Measurements from ENCODE around the gene PRDX1. TPM values are rescaled to one million over a fixed set of nuclear protein-coding genes. Genes with fewer than 3 reads are reported as not detected.
"Not testable (repeated sequence)": the region's sequence is repeated elsewhere in the genome, so short reads cannot be mapped to it uniquely, and the experiment has no call there.

PRDX1 gene
- total RNA-seq, 1 donor from 2014 or later, result 239 TPM

DNA sequence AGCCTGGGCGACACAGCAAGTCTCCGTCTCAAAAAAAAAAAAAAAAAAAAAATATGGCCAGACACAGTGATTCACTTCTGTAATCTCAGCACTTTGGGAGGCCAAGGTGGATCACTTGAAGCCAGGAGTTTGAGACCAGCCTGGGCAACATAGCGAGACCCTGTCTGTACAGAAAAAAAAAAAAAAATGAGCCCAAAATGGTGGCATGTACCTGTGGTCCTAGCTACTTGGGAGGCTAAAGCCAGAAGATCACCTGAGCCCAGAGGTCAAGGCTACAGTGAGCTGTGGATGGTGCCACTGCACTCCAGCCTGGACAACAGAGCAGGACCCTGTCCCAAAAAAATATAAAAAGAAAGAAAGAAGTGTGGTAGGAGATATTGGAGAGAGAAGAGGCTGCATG is 29.0 kb downstream of the PRDX1 start:
- Histone ChIP-seq H3K9me3 (no peaks in the 10 kb centered on the region), H3K4me3 (no peak overlapping the region), H3K36me3 (no peaks in the 10 kb centered on the region), H3K27me3 (no peaks in the 10 kb centered on the region), H3K4me1 (peaks cover 24% of the 10 kb centered on the region), H3K27ac (no peak overlapping the region)
- DNase-seq (ENCODE audit: extremely low spot score in 2 of 2), result no peak
- intact Hi-C loops (cut with DNase I), result loop anchor here (5.0 kb wide), 2 partner anchors 130 to 480 kb away; partner anchors contain the start of genes HECTD3 and UROD
- TF ChIP-seq POLR2AphosphoS5 (IDR thresholded peaks at IDR 0.05; ENCODE audit: insufficient read depth in 1 of 2, low read depth in 1 of 2) (no peak), CTCF (IDR thresholded peaks at IDR 0.05) (no peak), POLR2A (IDR thresholded peaks at IDR 0.05) (no peak)

- intact Hi-C loops (cut with DNase I), result loop anchor here (5.0 kb wide), 2 partner anchors 129 to 479 kb away; partner anchors contain the start of genes HECTD3 and UROD
- Histone ChIP-seq H3K27ac (peak overlapping the region; percentile 45), H3K27me3 (no peaks in the 10 kb centered on the region), H3K4me1 (peaks cover 24% of the 10 kb centered on the region), H3K4me3 (peak overlapping the region; percentile 83 to 86), H3K9me3 (no peaks in the 10 kb centered on the region), H3K36me3 (no peaks in the 10 kb centered on the region)
- TF ChIP-seq POLR2A (IDR thresholded peaks at IDR 0.05), result no peak
- no peak for TF ChIP-seq CTCF (IDR thresholded peaks at IDR 0.05)
- TF ChIP-seq POLR2AphosphoS5 (IDR thresholded peaks at IDR 0.05; ENCODE audit: insufficient read depth in 1 of 2, low read depth in 1 of 2), result peak in 1 of 2 donors; percentile 6
- DNase-seq (ENCODE audit: extremely low spot score in 2 of 2), result no peak
These were observed 30.0 kb downstream of the PRDX1 start for GRCh38 chr1:45491487-45492260.

GRCh38 chr1:45490626-45491486 is 30.8 kb downstream of the PRDX1 start, which contains the start of gene TESK2:
TESK2 (minus strand) TSS chr1:45491163; CDS start chr1:45457785, 33,378 bp downstream.
- peak within 1 kb of the TSS; percentile 90 for H3K27ac ChIP-seq
- no peaks in the 10 kb centered on the region for H3K9me3 ChIP-seq
- DNase-seq (ENCODE audit: extremely low spot score in 2 of 2), result peak; percentile 100
- no peaks in the 10 kb centered on the region for H3K27me3 ChIP-seq
- peak; percentile 97 to 98 for TF ChIP-seq POLR2AphosphoS5 (IDR thresholded peaks at IDR 0.05; ENCODE audit: insufficient read depth in 1 of 2, low read depth in 1 of 2)
- TF ChIP-seq POLR2A (IDR thresholded peaks at IDR 0.05), result peak in 1 of 2 donors; percentile 77
- peak in 2 of 3 experiments; percentile 15 to 36 for TF ChIP-seq CTCF (IDR thresholded peaks at IDR 0.05)
- no peaks in the 10 kb centered on the region for H3K36me3 ChIP-seq
- H3K4me3 ChIP-seq, result peak within 1 kb of the TSS; percentile 83 to 86
- peaks cover 24% of the 10 kb centered on the region for H3K4me1 ChIP-seq
- intact Hi-C loops (cut with DNase I), result loop anchor here (5.0 kb wide), 2 partner anchors 129 to 479 kb away; partner anchors contain the start of genes HECTD3 and UROD

- Histone ChIP-seq H3K27ac (peak overlapping the region; percentile 90), H3K4me3 (peak overlapping the region; percentile 83 to 86), H3K27me3 (no peaks in the 10 kb centered on the region), H3K9me3 (no peaks in the 10 kb centered on the region), H3K4me1 (peaks cover 24% of the 10 kb centered on the region), H3K36me3 (no peaks in the 10 kb centered on the region)
- no peak for TF ChIP-seq POLR2AphosphoS5 (IDR thresholded peaks at IDR 0.05; ENCODE audit: insufficient read depth in 1 of 2, low read depth in 1 of 2)
- peak in 1 of 2 donors; percentile 21 for TF ChIP-seq POLR2A (IDR thresholded peaks at IDR 0.05)
- no peak for TF ChIP-seq CTCF (IDR thresholded peaks at IDR 0.05)
- DNase-seq (ENCODE audit: extremely low spot score in 2 of 2), result no peak
- intact Hi-C loops (cut with DNase I), result loop anchor here (5.0 kb wide), 2 partner anchors 128 to 478 kb away; partner anchors contain the start of genes HECTD3 and UROD
These were observed 31.5 kb downstream of the PRDX1 start for GRCh38 chr1:45490121-45490625.

- H3K27me3 ChIP-seq; intact Hi-C loops (cut with DNase I); H3K27ac ChIP-seq; H3K9me3 ChIP-seq; DNase-seq (ENCODE audit: extremely low spot score in 2 of 2); H3K36me3 ChIP-seq: not testable (repeated sequence)
- Histone ChIP-seq H3K4me1 (peaks cover 24% of the 10 kb centered on the region), H3K4me3 (peak overlapping the region in 1 of 2 donors; percentile 83)
These were observed 32.3 kb downstream of the PRDX1 start for GRCh38 chr1:45489379-45489778.
